Stomach (tissue), 4 donors: ENCODE results near the gene MGAT5.

ENCODE experiments used
- CTCF ChIP-seq, 7 experiments: fragments of 450-650 bp in 4 of 7; fragments of 200-600 bp in 3 of 7; sonication (generic) in 3 of 7; IDR thresholded peaks; one replicate each; pipeline ENCODE4 v1.5.1; 2016 to 2019; ENCODE audit warnings: antibody characterized with exemption in 7 of 7, control low read depth in 2 of 7, mild to moderate bottlenecking in 1 of 7
- POLR2A ChIP-seq, 4 donors: fragments of 450-650 bp; IDR thresholded peaks; one replicate each; pipeline ENCODE4 v1.6.1; 2016; ENCODE audit warnings: antibody characterized with exemption in 4 of 4, control low read depth in 2 of 4, mild to moderate bottlenecking in 1 of 4, moderate library complexity in 1 of 4

GRCh38 chr2:134420920-134421319 is 167.0 kb downstream of the MGAT5 start:
- no peak for TF ChIP-seq CTCF (IDR thresholded peaks at IDR 0.05)
- no peak for TF ChIP-seq POLR2A (IDR thresholded peaks at IDR 0.05)
